D721Med (cell line): ENCODE results near the gene CCL20.

Source experiments
- DNase-seq: peaks from one replicate; pipeline ENCODE4 v3.0.0; 2011; ENCODE audit warnings: low spot score; ENCODE audit not compliant: insufficient read length
- FAIRE-seq: peaks from 2 replicates; lab custom pipeline; 2011; peaks lifted over from hg19 to GRCh38; lab: Jason Lieb, UNC
- TF ChIP-seq, protein P1 (sequence below): IDR thresholded peaks from 2 replicates; pipeline ENCODE4 v1.5.1; 2012; ENCODE audit warnings: mild to moderate bottlenecking, control low read depth; ENCODE audit not compliant: insufficient read depth; ENCODE audit errors: missing control alignments

The CCL20 gene

DNA sequence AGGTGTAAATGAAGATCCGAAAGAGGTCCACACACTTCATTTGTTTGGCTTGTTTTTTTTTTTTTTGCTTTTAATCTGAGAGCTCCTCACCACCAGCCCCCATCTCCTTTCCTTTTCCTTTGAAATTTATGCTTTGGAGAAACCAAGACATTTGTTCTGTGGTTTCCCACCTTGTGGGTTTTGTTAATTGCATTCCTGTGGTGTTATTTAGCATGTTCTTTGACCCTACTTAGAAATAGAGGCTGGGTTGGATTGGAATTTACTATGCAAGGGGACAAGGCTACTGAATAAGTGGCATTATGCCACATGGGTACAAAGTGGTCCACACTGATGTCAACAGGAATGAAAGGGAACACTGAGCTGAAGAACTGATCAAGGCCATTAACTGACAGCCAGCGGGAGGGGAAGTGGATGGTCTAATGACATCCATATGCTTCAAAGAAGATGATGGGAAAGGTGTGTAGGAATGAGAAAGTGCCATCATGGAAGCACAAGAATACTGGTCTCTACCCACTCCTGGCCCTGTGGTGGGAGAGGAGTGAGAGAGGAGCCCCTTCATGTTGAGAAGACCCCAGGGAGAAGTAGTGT is 8.9 kb downstream of the CCL20 start:
- no peak for FAIRE-seq
- DNase-seq: no peak
- TF ChIP-seq, protein P1, sequence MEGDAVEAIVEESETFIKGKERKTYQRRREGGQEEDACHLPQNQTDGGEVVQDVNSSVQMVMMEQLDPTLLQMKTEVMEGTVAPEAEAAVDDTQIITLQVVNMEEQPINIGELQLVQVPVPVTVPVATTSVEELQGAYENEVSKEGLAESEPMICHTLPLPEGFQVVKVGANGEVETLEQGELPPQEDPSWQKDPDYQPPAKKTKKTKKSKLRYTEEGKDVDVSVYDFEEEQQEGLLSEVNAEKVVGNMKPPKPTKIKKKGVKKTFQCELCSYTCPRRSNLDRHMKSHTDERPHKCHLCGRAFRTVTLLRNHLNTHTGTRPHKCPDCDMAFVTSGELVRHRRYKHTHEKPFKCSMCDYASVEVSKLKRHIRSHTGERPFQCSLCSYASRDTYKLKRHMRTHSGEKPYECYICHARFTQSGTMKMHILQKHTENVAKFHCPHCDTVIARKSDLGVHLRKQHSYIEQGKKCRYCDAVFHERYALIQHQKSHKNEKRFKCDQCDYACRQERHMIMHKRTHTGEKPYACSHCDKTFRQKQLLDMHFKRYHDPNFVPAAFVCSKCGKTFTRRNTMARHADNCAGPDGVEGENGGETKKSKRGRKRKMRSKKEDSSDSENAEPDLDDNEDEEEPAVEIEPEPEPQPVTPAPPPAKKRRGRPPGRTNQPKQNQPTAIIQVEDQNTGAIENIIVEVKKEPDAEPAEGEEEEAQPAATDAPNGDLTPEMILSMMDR: no peak

DNA sequence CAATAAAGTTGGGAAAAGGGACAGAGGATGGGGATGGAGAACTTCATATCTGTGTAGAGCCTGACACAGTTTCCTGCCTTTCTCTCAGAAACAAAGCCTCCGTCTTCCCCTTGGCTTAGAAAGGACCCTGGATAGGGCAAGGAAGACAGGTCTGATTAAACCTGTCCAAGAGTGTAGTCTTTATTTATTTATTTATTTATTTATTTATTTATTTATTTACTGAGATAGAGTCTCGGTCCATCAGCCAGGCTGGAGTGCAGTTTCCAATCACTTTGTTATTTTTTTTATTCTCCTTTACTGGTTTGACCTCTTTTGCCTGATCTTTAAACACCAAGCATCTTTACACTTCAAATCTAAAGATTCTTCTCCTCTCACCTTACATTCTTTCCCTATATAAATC is 10.3 kb downstream of the CCL20 start:
- no peak for FAIRE-seq
- TF ChIP-seq, protein P1: no peak
- DNase-seq: no peak

DNA sequence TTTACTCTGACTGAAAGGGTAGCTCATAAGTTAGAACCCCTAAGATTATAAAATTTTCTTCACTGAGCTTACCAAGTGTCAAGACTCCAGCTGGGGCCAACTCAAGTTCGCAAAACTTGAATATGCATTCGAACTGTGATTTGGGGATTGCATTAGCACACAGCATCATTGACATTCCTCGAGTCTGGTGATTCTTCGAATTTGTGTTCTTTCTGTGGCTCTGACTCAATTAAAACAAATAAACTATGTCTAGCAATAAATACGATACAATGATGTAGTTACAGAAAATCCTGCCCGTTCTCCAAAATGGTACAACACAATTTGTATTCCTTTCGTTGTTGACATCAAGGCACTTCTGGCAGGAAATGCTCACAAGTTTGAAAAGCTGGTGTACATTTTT is 11.1 kb downstream of the CCL20 start:
- FAIRE-seq: no peak
- DNase-seq: no peak

DNA sequence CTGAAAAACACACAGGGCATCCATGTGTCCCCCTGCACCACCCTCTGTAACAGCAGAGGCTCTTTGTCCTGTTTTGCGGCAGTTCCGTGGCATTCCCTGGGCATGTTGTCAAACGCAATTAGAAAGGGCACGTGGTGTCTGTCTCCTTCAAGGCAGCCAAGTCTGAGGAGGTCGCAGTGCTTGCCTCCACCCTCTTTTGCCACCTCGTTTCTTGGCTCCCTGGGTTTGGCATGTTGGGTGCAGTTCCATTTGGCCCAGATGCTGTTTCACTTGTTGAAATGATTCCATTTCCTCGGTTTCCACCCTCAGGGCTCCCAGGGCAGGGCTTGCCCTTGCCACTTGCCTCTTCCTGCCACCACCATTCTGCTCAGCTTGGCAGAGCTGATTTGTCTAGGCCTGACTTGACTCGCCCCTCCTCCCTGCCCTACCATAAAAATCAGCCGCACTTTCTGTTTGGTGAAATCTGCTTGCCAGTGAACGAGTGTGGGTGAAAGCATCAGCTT is 12.4 kb downstream of the CCL20 start:
- FAIRE-seq (no peak), DNase-seq (no peak)
- TF ChIP-seq, protein P1: no peak

More for the DNA sequence above, 11.1 kb downstream of the CCL20 start:
- TF ChIP-seq, protein P1: no peak

DNA sequence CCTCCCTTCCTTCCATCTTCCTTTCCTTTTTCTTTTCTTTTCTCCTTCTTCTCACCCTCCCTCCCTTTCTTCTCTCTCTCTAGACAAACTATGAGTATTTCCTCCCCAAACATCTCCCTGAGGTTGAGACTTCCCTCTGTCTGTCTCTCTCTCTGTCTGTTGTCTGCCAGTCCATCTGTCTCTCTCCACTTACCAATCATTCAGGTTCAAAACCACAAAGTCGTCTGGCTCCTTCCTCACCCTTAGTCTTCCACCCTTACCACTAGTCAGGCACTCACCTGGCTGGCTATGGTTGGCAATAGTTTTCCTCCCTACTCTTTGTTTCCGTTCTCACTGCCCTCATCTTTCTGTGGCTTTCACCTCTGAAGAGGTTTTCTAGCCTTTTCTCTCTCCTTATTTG is 12.9 kb downstream of the CCL20 start:
- TF ChIP-seq, protein P1: no peak
- DNase-seq: no peak
- FAIRE-seq: no peak

DNA sequence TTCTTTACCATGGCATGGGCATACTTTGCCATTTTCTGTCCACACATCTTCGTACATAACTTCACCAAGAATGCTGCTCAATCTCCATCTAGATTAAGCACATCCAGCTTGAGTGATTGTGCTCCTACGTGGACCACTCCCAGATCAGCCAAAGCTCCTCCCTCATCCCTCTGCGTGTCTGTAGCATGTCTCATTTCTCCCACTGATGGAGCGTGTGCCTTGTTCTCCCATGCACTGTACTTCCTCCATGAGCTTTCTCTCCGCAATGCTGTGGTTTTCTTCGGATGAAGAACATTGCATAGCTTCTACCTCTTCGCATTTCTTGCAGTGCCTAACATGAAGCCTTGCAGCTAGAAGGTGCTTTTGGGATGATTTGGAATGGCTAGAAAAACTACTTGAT is 13.5 kb downstream of the CCL20 start:
- TF ChIP-seq, protein P1: no peak
- FAIRE-seq (no peak), DNase-seq (no peak)

DNA sequence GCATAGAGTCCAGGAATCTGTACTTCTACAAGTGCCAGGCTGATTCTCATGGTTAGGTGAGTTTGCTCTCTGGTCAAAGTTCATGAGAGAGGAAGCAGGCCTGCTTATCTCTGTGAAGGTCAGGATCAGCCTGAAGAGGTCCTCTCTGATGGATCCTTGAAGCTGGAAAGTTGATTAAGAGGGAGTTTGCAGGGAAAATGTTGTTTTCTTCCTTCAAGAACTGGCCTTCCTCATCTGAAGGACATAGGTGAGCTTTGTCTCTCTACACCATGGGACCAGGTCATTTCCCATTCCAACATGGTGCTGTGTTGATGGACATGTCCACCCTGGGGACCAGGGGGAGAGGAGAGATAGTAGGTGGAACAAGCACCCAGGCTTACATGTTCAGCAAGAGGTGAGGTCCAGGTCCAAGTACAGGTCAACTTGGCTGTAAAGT is 14.9 kb downstream of the CCL20 start:
- no peak for DNase-seq
- FAIRE-seq: no peak
- TF ChIP-seq, protein P1: no peak
